H1 (cell line): Measurements from ENCODE around the gene TM2D1. TPM values are rescaled to one million over a fixed set of nuclear protein-coding genes. Genes with fewer than 3 reads are reported as not detected.

Experiments used
- CTCF ChIA-PET: fragments of 300-600 bp; sonication (Branson Sonifier 250); formaldehyde crosslinking; loops from one replicate; lab custom pipeline; 2021; ENCODE audit not compliant: partially characterized antibody; lab: Charles Lee
- POLR2A ChIA-PET: fragments of 300-600 bp; sonication (Branson Sonifier 250); formaldehyde crosslinking; loops from one replicate; lab custom pipeline; 2021; ENCODE audit warnings: inconsistent platforms; ENCODE audit not compliant: partially characterized antibody; lab: Charles Lee
- DNase-seq, 2 experiments: peaks; one replicate each; pipeline versions ENCODE4 v3.0.0 to v3.0.0-alpha.2; 2010 to 2022; ENCODE audit warnings: low spot score in 2 of 2, low read depth in 1 of 2, mixed read lengths in 1 of 2
- FAIRE-seq: peaks from 2 replicates; lab custom pipeline; 2011; peaks lifted over from hg19 to GRCh38; lab: Jason Lieb, UNC
- H2AFZ ChIP-seq: 2 replicates; pipeline ENCODE4 v1.8.1; 2012; ENCODE audit warnings: low read length, inconsistent platforms
- H2AK5ac ChIP-seq: 2 replicates; pipeline ENCODE4 v1.6.1; 2013; ENCODE audit warnings: low read depth, low read length
- H2BK120ac ChIP-seq: replicated peaks from 2 replicates; pipeline ENCODE3; 2013; ENCODE audit warnings: low read depth, low read length, inconsistent platforms
- H2BK12ac ChIP-seq: 2 replicates; pipeline ENCODE4 v1.6.1; 2013; ENCODE audit warnings: low read depth, low read length
- H2BK15ac ChIP-seq: 2 replicates; pipeline ENCODE4 v1.6.1; 2013; ENCODE audit warnings: low read length
- H2BK20ac ChIP-seq: 2 replicates; pipeline ENCODE4 v1.6.1; 2013; ENCODE audit warnings: low read length
- H2BK5ac ChIP-seq: 2 replicates; pipeline ENCODE4 v1.6.1; 2013; ENCODE audit warnings: low read depth, low read length
- H3K14ac ChIP-seq: 2 replicates; pipeline ENCODE4 v1.6.1; 2013; ENCODE audit warnings: inconsistent platforms; ENCODE audit not compliant: insufficient read length
- H3K18ac ChIP-seq: 2 replicates; pipeline ENCODE4 v1.6.1; 2013; ENCODE audit warnings: low read length; ENCODE audit errors: extremely low read depth
- H3K23ac ChIP-seq: 2 replicates; pipeline ENCODE4 v1.6.1; 2013; ENCODE audit warnings: inconsistent platforms; ENCODE audit not compliant: insufficient read length
- H3K23me2 ChIP-seq: 2 replicates; pipeline ENCODE4 v1.6.1; 2013; ENCODE audit warnings: low read depth, low read length
- H3K27ac ChIP-seq: 2 replicates; pipeline ENCODE4 v1.6.1; 2011; ENCODE audit warnings: low read depth, low read length, inconsistent platforms
- H3K27me3 ChIP-seq, 4 experiments: replicated peaks in 1 of 4; 1 replicate in 1 of 4; 2 replicates in 3 of 4; pipeline versions ENCODE4 v1.6.1 to v1.8.1; 2011 to 2013; ENCODE audit warnings: low read length in 3 of 4, mild to moderate bottlenecking in 3 of 4, inconsistent platforms in 2 of 4, mixed read lengths in 2 of 4, moderate library complexity in 1 of 4; ENCODE audit not compliant: control insufficient read depth in 3 of 4, insufficient read depth in 3 of 4; ENCODE audit errors: extremely low read depth in 1 of 4
- H3K36me3 ChIP-seq, 4 experiments: 2 replicates each; pipeline versions ENCODE4 v1.6.1 to v1.8.1; 2011 to 2013; ENCODE audit warnings: mild to moderate bottlenecking in 4 of 4, low read length in 3 of 4, moderate library complexity in 2 of 4, control low read depth in 1 of 4, inconsistent platforms in 1 of 4; ENCODE audit not compliant: insufficient read depth in 4 of 4, control insufficient read depth in 2 of 4
- H3K4ac ChIP-seq: replicated peaks from 2 replicates; pipeline ENCODE3; 2013; ENCODE audit warnings: low read length, low read depth, mixed read lengths, inconsistent platforms; ENCODE audit not compliant: insufficient read length
- H3K4me1 ChIP-seq, 4 experiments: replicated peaks in 1 of 4; 1 replicate in 1 of 4; 2 replicates in 3 of 4; pipeline versions ENCODE4 v1.6.1 to v1.8.1; 2011 to 2013; ENCODE audit warnings: low read length in 3 of 4, inconsistent platforms in 2 of 4, mixed read lengths in 1 of 4; ENCODE audit not compliant: insufficient read depth in 4 of 4, control insufficient read depth in 3 of 4
- H3K4me2 ChIP-seq, 2 experiments: 2 replicates each; pipeline versions ENCODE4 v1.6.1 to v1.8.1; 2011 to 2013; ENCODE audit warnings: low read depth in 2 of 2, low read length in 2 of 2, control low read depth in 1 of 2, inconsistent platforms in 1 of 2, mild to moderate bottlenecking in 1 of 2; ENCODE audit not compliant: insufficient read depth in 1 of 2
- H3K4me3 ChIP-seq, 4 experiments: fragments of 200-600, 300-600 bp in 1 of 4; sonication (generic), shearing (Covaris generic), sonication (Bioruptor Twin) in 1 of 4; 2 replicates each; pipeline versions ENCODE4 v1.5.1 to v1.8.1; 2011 to 2016; ENCODE audit warnings: low read length in 4 of 4, low read depth in 3 of 4, control low read depth in 2 of 4, inconsistent platforms in 2 of 4, mild to moderate bottlenecking in 2 of 4, mixed read lengths in 1 of 4, moderate library complexity in 1 of 4; ENCODE audit not compliant: insufficient read depth in 2 of 4; ENCODE audit errors: extremely low read depth in 1 of 4
- H3K56ac ChIP-seq: replicated peaks from 2 replicates; pipeline ENCODE3; 2013; ENCODE audit warnings: low read depth, mild to moderate bottlenecking, mixed read lengths, low read length, inconsistent platforms; ENCODE audit not compliant: insufficient read length
- H3K79me1 ChIP-seq: 2 replicates; pipeline ENCODE4 v1.6.1; 2013; ENCODE audit warnings: low read depth, low read length, control low read depth
- H3K79me2 ChIP-seq, 2 experiments: 2 replicates each; pipeline versions ENCODE4 v1.6.1 to v1.8.1; 2012 to 2013; ENCODE audit warnings: low read length in 2 of 2, mild to moderate bottlenecking in 2 of 2, inconsistent platforms in 1 of 2; ENCODE audit not compliant: insufficient read depth in 2 of 2, control insufficient read depth in 1 of 2
- H3K9ac ChIP-seq, 4 experiments: replicated peaks in 1 of 4; 1 replicate in 1 of 4; 2 replicates in 3 of 4; pipeline versions ENCODE4 v1.6.1 to v1.8.1; 2011 to 2013; ENCODE audit warnings: low read depth in 3 of 4, low read length in 3 of 4, control low read depth in 2 of 4, mild to moderate bottlenecking in 2 of 4, moderate library complexity in 2 of 4, inconsistent platforms in 1 of 4; ENCODE audit errors: extremely low read depth in 1 of 4
- H3K9me3 ChIP-seq, 2 experiments: 2 replicates each; pipeline versions ENCODE4 v1.6.1 to v1.8.1; 2012 to 2013; ENCODE audit warnings: mild to moderate bottlenecking in 2 of 2, moderate library complexity in 2 of 2, control low read depth in 1 of 2, inconsistent platforms in 1 of 2, low read depth in 1 of 2, low read length in 1 of 2, mixed read lengths in 1 of 2; ENCODE audit not compliant: insufficient read depth in 2 of 2
- H4K20me1 ChIP-seq, 2 experiments: replicated peaks in 1 of 2; 2 replicates each; pipeline versions ENCODE3 to v1.8.1; 2011 to 2013; ENCODE audit warnings: inconsistent platforms in 2 of 2, low read length in 2 of 2, mild to moderate bottlenecking in 1 of 2; ENCODE audit not compliant: insufficient read depth in 2 of 2, control insufficient read depth in 1 of 2
- H4K5ac ChIP-seq: 2 replicates; pipeline ENCODE4 v1.6.1; 2013; ENCODE audit warnings: low read length, low read depth, mixed read lengths, inconsistent platforms; ENCODE audit not compliant: insufficient read length
- H4K8ac ChIP-seq: 2 replicates; pipeline ENCODE4 v1.8.0; 2013; ENCODE audit warnings: mild to moderate bottlenecking, moderate library complexity, low read length, inconsistent platforms; ENCODE audit not compliant: insufficient read depth; ENCODE audit errors: extremely low read depth
- H4K91ac ChIP-seq: replicated peaks from 2 replicates; pipeline ENCODE3; 2013; ENCODE audit warnings: low read length, mixed read lengths, inconsistent platforms; ENCODE audit not compliant: insufficient read length
- ATF2 ChIP-seq: IDR thresholded peaks from 2 replicates; pipeline ENCODE4 v1.6.1; 2012; ENCODE audit warnings: low read length, inconsistent platforms
- TBP ChIP-seq: IDR thresholded peaks from 2 replicates; pipeline ENCODE4 v1.6.1; 2011; ENCODE audit warnings: low read depth, low read length, improper control_type of control experiment
- WGBS, 2 experiments: shearing (Covaris generic) in 1 of 2; methylation state at CpG; one replicate each; pipeline versions ENCODE4 v1.1.6 to v1.1.7; 2013 to 2015; ENCODE audit warnings: low lambda C conversion rate in 2 of 2, mixed read lengths in 2 of 2, inconsistent platforms in 1 of 2, low coverage in 1 of 2, missing lambda C conversion rate in 1 of 2; ENCODE audit not compliant: insufficient replicate concordance in 2 of 2, insufficient coverage in 1 of 2, insufficient read length in 1 of 2; ENCODE audit errors: extremely low coverage in 1 of 2, missing lambda C conversion rate in 1 of 2; 5-methylcytosine and 5-hydroxymethylcytosine counted together
- polyA plus RNA-seq, 7 experiments: library from polyadenylated mRNA; depleted of rRNA in 3 of 7; stranded (reverse) in 5 of 7; unstranded in 2 of 7; fragments of >200 nt in 5 of 7; fragments of 200-250 nt in 2 of 7; gene quantifications; 1 replicate in 5 of 7; 2 replicates in 1 of 7; 4 replicates in 1 of 7; pipeline versions ENCODE4 v1.2.1 to v1.2.3, GENCODE V29; 2011 to 2013; ENCODE audit warnings: missing spikeins in 2 of 7, mixed read lengths in 2 of 7
- total RNA-seq: library from RNA; stranded (reverse); fragmentation: NEBNext Ultra II Directional; extraction: Animal tissue kit (Norgen Biotek cat#: 25700); gene quantifications from 2 replicates; pipeline ENCODE4 v1.2.1, GENCODE V29; 2021

The TM2D1 gene
- total and polyA plus RNA-seq, 2 of the 8 experiments (the other 6 are each of a cell fraction or from before 2014, with no cell fraction given) = 17.7 to 20.5 TPM

DNA sequence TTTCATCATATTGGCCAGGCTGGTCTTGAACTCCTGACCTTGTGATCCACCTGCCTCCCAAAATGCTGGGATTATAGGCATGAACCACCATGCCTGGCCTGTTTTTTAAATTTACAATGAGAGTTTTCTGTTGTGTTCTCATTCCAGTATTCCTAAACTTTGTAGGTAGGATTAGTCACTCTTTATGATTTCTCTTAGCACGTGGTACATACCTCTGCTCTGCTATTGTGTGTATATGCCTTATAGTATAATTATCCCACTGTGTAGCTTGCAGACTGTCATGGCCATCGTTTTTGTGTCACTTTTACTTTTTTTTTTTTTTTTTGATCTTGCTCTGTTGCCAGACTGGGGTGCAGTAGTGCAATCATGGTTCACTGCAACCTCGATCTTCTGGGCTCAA is 31.8 kb upstream of the TM2D1 start:
- no peak overlapping the region for H2BK15ac ChIP-seq
- no peaks in the 10 kb centered on the region; a peak in 1 of 8 replicates for H3K36me3 ChIP-seq
- no peak overlapping the region for H2AK5ac ChIP-seq
- H2BK120ac ChIP-seq = no peak overlapping the region
- no peak overlapping the region for H2BK20ac ChIP-seq
- no peak overlapping the region for H3K27ac ChIP-seq
- H3K4me3 ChIP-seq = no peak overlapping the region
- TF ChIP-seq ATF2 (no peak), TBP (no peak)
- TF ChIP-seq, all 59 proteins: peak for 0
- WGBS, 2 experiments = 87% methylated on average over 2 of the region's 3 CpGs; no CpG with 5 or more reads in 1 of the 2 experiments
- Histone ChIP-seq H2AFZ (no peak overlapping the region), H3K79me1 (peaks cover 2% of the 10 kb centered on the region; the same call in 1 of the 2 replicates), H4K20me1 (peaks cover 0 to 3% of the 10 kb centered on the region in 2 experiments), H3K4me2 (no peak overlapping the region), H3K4me1 (peaks cover 0 to 5% (median 0%) of the 10 kb centered on the region in 4 experiments; a peak in 1 of 7 replicates), H3K14ac (no peak overlapping the region), H3K18ac (no peak overlapping the region), H2BK5ac (no peak overlapping the region), H4K5ac (no peak overlapping the region), H3K23ac (no peak overlapping the region), H3K56ac (no peak overlapping the region), H3K9ac (no peak overlapping the region), H2BK12ac (no peak overlapping the region), H3K23me2 (no peaks in the 10 kb centered on the region), H3K4ac (no peak overlapping the region), H4K8ac (no peak overlapping the region), H3K9me3 (no peaks in the 10 kb centered on the region), H3K27me3 (no peaks in the 10 kb centered on the region), H3K79me2 (peaks cover 0 to 73% of the 10 kb centered on the region in 2 experiments; a peak in 2 of 4 replicates), H4K91ac (no peak overlapping the region)
- no peak for DNase-seq
- no peak for FAIRE-seq
- POLR2A ChIA-PET = no interaction called here
- CTCF ChIA-PET = no interaction called here
